Lung (tissue), 12 donors: Measurements from ENCODE around the gene ACSL1. TPM values are rescaled to one million over a fixed set of nuclear protein-coding genes. Genes with fewer than 3 reads are reported as not detected.
A peak's percentile ranks its signal among the peaks of the same experiment; 100 is the strongest.

ENCODE experiments used
- ATAC-seq: fragments of 200-7000 bp; cut with Tn5 transposase; one replicate; pipeline ENCODE4 v1.9.1; 2020; ENCODE audit warnings: moderate number of reproducible peaks; ENCODE audit not compliant: insufficient read depth, low FRiP score
- DNase-seq, 3 donors: peaks; one replicate each; pipeline ENCODE4 v3.0.0-alpha.2; 2013 to 2017
- H3K27ac ChIP-seq, 2 donors: one replicate each; pipeline ENCODE4 v1.5.1; 2013; ENCODE audit warnings: mild to moderate bottlenecking in 2 of 2, moderate library complexity in 2 of 2, control low read depth in 1 of 2, inconsistent platforms in 1 of 2, low read depth in 1 of 2, low read length in 1 of 2
- H3K27me3 ChIP-seq, 3 donors: one replicate each; pipeline ENCODE4 v1.5.1; 2013; ENCODE audit warnings: low read length in 2 of 3; ENCODE audit not compliant: control insufficient read depth in 3 of 3, insufficient read depth in 3 of 3
- H3K36me3 ChIP-seq, 4 donors: one replicate each; pipeline ENCODE4 v1.5.1; 2013; ENCODE audit warnings: low read length in 4 of 4, mild to moderate bottlenecking in 1 of 4, moderate library complexity in 1 of 4; ENCODE audit not compliant: control insufficient read depth in 4 of 4, insufficient read depth in 4 of 4
- H3K4me1 ChIP-seq, 5 donors: one replicate each; pipeline ENCODE4 v1.5.1; 2013; ENCODE audit warnings: low read length in 5 of 5, mild to moderate bottlenecking in 2 of 5, moderate library complexity in 1 of 5; ENCODE audit not compliant: control insufficient read depth in 5 of 5, insufficient read depth in 5 of 5
- H3K4me3 ChIP-seq: one replicate; pipeline ENCODE4 v1.5.1; 2013; ENCODE audit warnings: mild to moderate bottlenecking, control low read depth, moderate library complexity
- H3K9ac ChIP-seq, 2 donors: one replicate each; pipeline ENCODE4 v1.5.1; 2013; ENCODE audit warnings: low read length in 2 of 2, control low read depth in 1 of 2; ENCODE audit not compliant: insufficient read depth in 1 of 2
- H3K9me3 ChIP-seq, 4 donors: one replicate each; pipeline ENCODE4 v1.5.1; 2013; ENCODE audit warnings: low read length in 3 of 4, mild to moderate bottlenecking in 1 of 4, moderate library complexity in 1 of 4; ENCODE audit not compliant: control insufficient read depth in 4 of 4, insufficient read depth in 3 of 4
- CTCF ChIP-seq: IDR thresholded peaks from 2 replicates; pipeline ENCODE4 v1.5.1; 2012; ENCODE audit warnings: mild to moderate bottlenecking; ENCODE audit errors: control extremely low read depth, extremely low read depth
- WGBS, 2 donors: extraction: QIAGEN DNeasy Blood & Tissue Kit; methylation state at CpG; one replicate each; pipeline ENCODE4 v1.1.7; 2013; 5-methylcytosine and 5-hydroxymethylcytosine counted together
- polyA plus RNA-seq, 2 donors: library from polyadenylated mRNA; stranded (reverse); fragments of 200-250 nt; gene quantifications; one replicate each; pipeline ENCODE4 v1.2.1, GENCODE V29; 2013
- total RNA-seq, 2 donors: library from RNA; depleted of rRNA in 1 of 2; stranded (reverse); fragments of >200 nt in 1 of 2; gene quantifications; one replicate each; pipeline ENCODE4 v1.2.1, GENCODE V29; 2014 to 2021
- donor health status: control.
- donor health status: control.
- donor health status: Bipolar disorder and iron deficiency.
- donor health status: healthy.
- donor health status: DM: yes; HTN: yes; CAD: no.

ACSL1 gene
- total and polyA plus RNA-seq, 4 donors: 89.5 to 731 (median 188) TPM

- peak; percentile 41 for TF ChIP-seq CTCF
- no peak overlapping the region for H3K9ac ChIP-seq
- no peaks in the 10 kb centered on the region for H3K9me3 ChIP-seq
- H3K27me3 ChIP-seq: no peaks in the 10 kb centered on the region
- 80% methylated on average over 5 of the region's 5 CpGs for WGBS, 2 donors
- H3K4me3 ChIP-seq: no peak overlapping the region
- ATAC-seq (no peak), DNase-seq (no peak)
- H3K27ac ChIP-seq: no peak overlapping the region
- peaks cover 0 to 1% (median 0%) of the 10 kb centered on the region in 5 donors for H3K4me1 ChIP-seq
- H3K36me3 ChIP-seq: peaks cover 7 to 50% (median 28%) of the 10 kb centered on the region in 4 donors
Observed at GRCh38 chr4:184762100-184762499, 63.7 kb downstream of the ACSL1 start.

GRCh38 chr4:184760681-184761080, 65.1 kb downstream of the ACSL1 start:
- no peak for TF ChIP-seq CTCF
- DNase-seq: no peak
- Histone ChIP-seq H3K4me3 (no peak overlapping the region), H3K27me3 (no peaks in the 10 kb centered on the region), H3K27ac (no peak overlapping the region), H3K36me3 (peaks cover 3 to 47% (median 22%) of the 10 kb centered on the region in 4 donors), H3K4me1 (peaks cover 0 to 7% (median 0%) of the 10 kb centered on the region in 5 donors), H3K9ac (no peak overlapping the region), H3K9me3 (no peaks in the 10 kb centered on the region)
- 90 to 94% methylated on average over 5 of the region's 5 CpGs for WGBS, 2 donors
- no peak for ATAC-seq

GRCh38 chr4:184757810-184758209, 68.0 kb downstream of the ACSL1 start:
- Histone ChIP-seq H3K36me3 (peaks cover 0 to 30% (median 15%) of the 10 kb centered on the region in 4 donors), H3K9me3 (no peaks in the 10 kb centered on the region), H3K4me3 (no peak overlapping the region), H3K9ac (no peak overlapping the region), H3K4me1 (peaks cover 0 to 7% (median 0%) of the 10 kb centered on the region in 5 donors), H3K27me3 (no peaks in the 10 kb centered on the region), H3K27ac (no peak overlapping the region)
- ATAC-seq: no peak
- DNase-seq: no peak
- TF ChIP-seq CTCF: no peak
- WGBS, 2 donors: 42 to 68% methylated on average over 2 of the region's 2 CpGs

GRCh38 chr4:184756399-184756798, 69.4 kb downstream of the ACSL1 start:
- no peak for ATAC-seq

More at GRCh38 chr4:184756399-184756798, 69.4 kb downstream of the ACSL1 start:
- H3K36me3 ChIP-seq: peaks cover 0 to 20% (median 11%) of the 10 kb centered on the region in 4 donors
- peaks cover 0 to 7% (median 0%) of the 10 kb centered on the region in 5 donors for H3K4me1 ChIP-seq
- H3K9me3 ChIP-seq: no peaks in the 10 kb centered on the region
- 65 to 83% methylated on average over 6 of the region's 6 CpGs for WGBS, 2 donors
- no peak for DNase-seq
- H3K27me3 ChIP-seq: no peaks in the 10 kb centered on the region
- no peak overlapping the region for H3K9ac ChIP-seq
- peak overlapping the region in 1 of 2 donors; percentile 66 for H3K27ac ChIP-seq
- no peak overlapping the region for H3K4me3 ChIP-seq
- TF ChIP-seq CTCF: no peak
